Kidney (tissue), 14 donors: ENCODE data around the gene AUTS2. TPM values are rescaled to one million over a fixed set of nuclear protein-coding genes. Genes with fewer than 3 reads are reported as not detected.
A peak's percentile ranks its signal among the peaks of the same experiment; 100 is the strongest.

Source experiments
- DNase-seq, 5 donors: peaks; one replicate each; pipeline ENCODE4 v3.0.0-alpha.2; 2013 to 2020
- FAIRE-seq: peaks from 2 replicates; lab custom pipeline; 2012; peaks lifted over from hg19 to GRCh38; lab: Jason Lieb, UNC
- H3K27ac ChIP-seq, 2 donors: one replicate each; pipeline ENCODE4 v1.7.0; 2013; ENCODE audit warnings: low read depth in 2 of 2, low read length in 2 of 2, inconsistent platforms in 1 of 2
- H3K27me3 ChIP-seq: one replicate; pipeline ENCODE4 v1.7.1; 2013; ENCODE audit warnings: low read length, inconsistent platforms; ENCODE audit not compliant: control insufficient read depth, insufficient read depth
- H3K36me3 ChIP-seq, 3 donors: one replicate each; pipeline versions ENCODE4 v1.7.0 to v1.7.1; 2013; ENCODE audit warnings: low read length in 3 of 3, control low read depth in 1 of 3, inconsistent platforms in 1 of 3; ENCODE audit not compliant: insufficient read depth in 3 of 3, control insufficient read depth in 2 of 3
- H3K4me1 ChIP-seq, 3 donors: one replicate each; pipeline versions ENCODE4 v1.7.0 to v1.7.1; 2013; ENCODE audit warnings: low read length in 3 of 3, inconsistent platforms in 1 of 3, low read depth in 1 of 3; ENCODE audit not compliant: control insufficient read depth in 2 of 3, insufficient read depth in 2 of 3
- H3K4me3 ChIP-seq, 3 donors: one replicate each; pipeline versions ENCODE4 v1.7.0 to v1.8.1; 2013; ENCODE audit warnings: low read length in 3 of 3, control low read depth in 1 of 3, inconsistent platforms in 1 of 3
- H3K9ac ChIP-seq, 3 donors: one replicate each; pipeline versions ENCODE4 v1.7.0 to v1.7.1; 2013; ENCODE audit warnings: low read length in 3 of 3, control low read depth in 1 of 3, inconsistent platforms in 1 of 3
- H3K9me3 ChIP-seq, 3 donors: one replicate each; pipeline versions ENCODE4 v1.7.0 to v1.7.1; 2013; ENCODE audit warnings: low read length in 3 of 3, control low read depth in 1 of 3, inconsistent platforms in 1 of 3; ENCODE audit not compliant: control insufficient read depth in 2 of 3, insufficient read depth in 1 of 3
- CTCF ChIP-seq: IDR thresholded peaks from 3 replicates; pipeline ENCODE4 v1.5.1; 2012; ENCODE audit warnings: mild to moderate bottlenecking, moderate library complexity, borderline replicate concordance; ENCODE audit not compliant: insufficient read depth; ENCODE audit errors: extremely low read depth
- intact Hi-C: fragments of 100-400 bp; cut with DNase I; formaldehyde crosslinking; loops from one replicate; pipeline ENCODE4 v1.11.1; 2022
- polyA plus RNA-seq: library from polyadenylated mRNA; stranded (reverse); fragments of 350-450 nt; fragmentation: Illumina TruSeq; extraction: RNeasy Lipid Tissue Mini Kit (QIAGEN cat#74804); gene quantifications from one replicate; pipeline ENCODE4 v1.2.3, GENCODE V29; 2014; ENCODE audit warnings: low read depth, low replicate concordance; ENCODE audit not compliant: insufficient read depth
- total RNA-seq: library from RNA; stranded (reverse); fragmentation: NEBNext Ultra II Directional; extraction: Animal tissue kit (Norgen Biotek cat#: 25700); gene quantifications from one replicate; pipeline ENCODE4 v1.2.1, GENCODE V29; 2021
- donor health status: control.
- donor health status: control.
- donor health status: control.
- donor health status: control.
- donor health status: control.
- donor health status: DM: yes; HTN: yes; CAD: no.
- donor health status: Normal renal cell carcinoma (clear cell type).

AUTS2 gene
- total and polyA plus RNA-seq, 2 donors from 2014 or later, result 5.2 to 33.8 TPM

DNA sequence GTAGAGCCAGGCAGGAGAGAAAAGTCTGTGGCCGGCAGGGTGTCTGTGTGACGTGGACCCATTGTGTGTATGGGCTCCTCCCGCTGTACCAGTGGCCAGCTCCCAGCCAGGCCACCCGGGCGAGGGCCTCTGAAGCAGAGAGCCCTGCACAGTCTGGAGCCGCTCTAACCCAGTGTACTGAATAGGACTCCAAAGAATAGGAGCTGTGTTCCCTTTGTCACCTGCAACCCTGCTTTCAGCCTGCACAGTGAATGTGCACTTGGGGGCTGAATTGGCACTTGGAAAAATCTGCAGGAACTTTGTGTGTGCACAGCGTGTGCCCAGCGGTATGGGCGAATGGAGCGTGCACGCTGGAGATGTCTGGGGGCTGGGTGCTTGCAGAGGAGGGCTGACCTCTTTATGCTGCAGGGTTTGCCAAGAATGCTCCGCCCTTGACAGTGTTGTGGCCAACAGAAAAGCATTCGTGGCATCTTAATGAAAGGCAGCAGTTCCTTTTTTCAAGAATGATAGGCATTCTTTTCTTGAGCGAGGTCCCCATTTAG lies 216.2 kb downstream of the AUTS2 start:
- no peak overlapping the region for H3K4me3 ChIP-seq
- intact Hi-C loops, result no loop called here
- no peak for FAIRE-seq
- H3K9me3 ChIP-seq, result no peaks in the 10 kb centered on the region
- H3K9ac ChIP-seq, result no peak overlapping the region
- no peak overlapping the region for H3K27ac ChIP-seq
- H3K27me3 ChIP-seq, result no peaks in the 10 kb centered on the region
- no peak for DNase-seq
- H3K4me1 ChIP-seq, result no peaks in the 10 kb centered on the region
- no peak for TF ChIP-seq CTCF
- H3K36me3 ChIP-seq, result no peaks in the 10 kb centered on the region

- no peak for FAIRE-seq
- TF ChIP-seq CTCF, result no peak
Observed at GRCh38 chr7:69816501-69816900, 218.2 kb downstream of the AUTS2 start.

GRCh38 chr7:69817121-69817520 lies 218.8 kb downstream of the AUTS2 start:
- H3K9ac ChIP-seq, result no peak overlapping the region
- no peaks in the 10 kb centered on the region for H3K27me3 ChIP-seq
- DNase-seq (peak in 1 of 5 donors; percentile 35), FAIRE-seq (no peak)
- no peak overlapping the region for H3K27ac ChIP-seq
- H3K36me3 ChIP-seq, result no peaks in the 10 kb centered on the region
- no peak for TF ChIP-seq CTCF
- no peaks in the 10 kb centered on the region for H3K9me3 ChIP-seq
- H3K4me3 ChIP-seq, result no peak overlapping the region
- no peaks in the 10 kb centered on the region for H3K4me1 ChIP-seq
- intact Hi-C loops, result no loop called here

More at GRCh38 chr7:69816501-69816900, 218.2 kb downstream of the AUTS2 start:
- intact Hi-C loops, result no loop called here
- Histone ChIP-seq H3K27ac (no peak overlapping the region), H3K27me3 (no peaks in the 10 kb centered on the region), H3K9me3 (no peaks in the 10 kb centered on the region), H3K4me1 (no peaks in the 10 kb centered on the region), H3K36me3 (no peaks in the 10 kb centered on the region), H3K4me3 (no peak overlapping the region), H3K9ac (no peak overlapping the region)
- DNase-seq, result no peak
